Parathyroid adenoma (tissue), 2 donors: ENCODE data around the gene ECE1.
A peak's percentile ranks its signal among the peaks of the same experiment; 100 is the strongest.

Experiments used
- H2AFZ ChIP-seq: fragments of 300-600 bp; sonication (generic); one replicate; pipeline ENCODE4 v1.7.0; 2017; ENCODE audit warnings: antibody characterized with exemption, mild to moderate bottlenecking
- H3K27ac ChIP-seq: fragments of 300-600 bp; sonication (generic); one replicate; pipeline ENCODE4 v1.7.0; 2017
- H3K27me3 ChIP-seq: fragments of 300-600 bp; sonication (generic); one replicate; pipeline ENCODE4 v1.7.0; 2017; ENCODE audit warnings: low read length; ENCODE audit not compliant: control insufficient read depth, insufficient read depth
- H3K36me3 ChIP-seq: fragments of 300-600 bp; sonication (generic); one replicate; pipeline ENCODE4 v1.7.0; 2017; ENCODE audit warnings: low read length; ENCODE audit not compliant: control insufficient read depth, insufficient read depth
- H3K4me1 ChIP-seq: fragments of 300-600 bp; sonication (generic); one replicate; pipeline ENCODE4 v1.7.0; 2017; ENCODE audit warnings: control low read depth
- H3K4me2 ChIP-seq: fragments of 300-600 bp; sonication (generic); one replicate; pipeline ENCODE4 v1.7.0; 2017; ENCODE audit warnings: low read length
- H3K4me3 ChIP-seq: fragments of 300-600 bp; sonication (generic); one replicate; pipeline ENCODE4 v1.7.0; 2017; ENCODE audit warnings: low read depth, low read length
- H3K79me2 ChIP-seq: fragments of 300-600 bp; sonication (generic); one replicate; pipeline ENCODE4 v1.7.0; 2017; ENCODE audit warnings: control low read depth
- H3K9ac ChIP-seq: fragments of 300-600 bp; sonication (generic); one replicate; pipeline ENCODE4 v1.7.0; 2017; ENCODE audit warnings: mild to moderate bottlenecking
- H3K9me3 ChIP-seq: fragments of 300-600 bp; sonication (generic); one replicate; pipeline ENCODE4 v1.7.0; 2017; ENCODE audit warnings: low read length; ENCODE audit not compliant: control insufficient read depth
- TF ChIP-seq, protein P1 (sequence below): fragments of 300-600 bp; sonication (generic); IDR thresholded peaks from one replicate; pipeline ENCODE4 v1.7.0; 2017; ENCODE audit warnings: antibody characterized with exemption, mild to moderate bottlenecking
- donor health status: primary hyperparathyroidism.

The ECE1 gene

DNA sequence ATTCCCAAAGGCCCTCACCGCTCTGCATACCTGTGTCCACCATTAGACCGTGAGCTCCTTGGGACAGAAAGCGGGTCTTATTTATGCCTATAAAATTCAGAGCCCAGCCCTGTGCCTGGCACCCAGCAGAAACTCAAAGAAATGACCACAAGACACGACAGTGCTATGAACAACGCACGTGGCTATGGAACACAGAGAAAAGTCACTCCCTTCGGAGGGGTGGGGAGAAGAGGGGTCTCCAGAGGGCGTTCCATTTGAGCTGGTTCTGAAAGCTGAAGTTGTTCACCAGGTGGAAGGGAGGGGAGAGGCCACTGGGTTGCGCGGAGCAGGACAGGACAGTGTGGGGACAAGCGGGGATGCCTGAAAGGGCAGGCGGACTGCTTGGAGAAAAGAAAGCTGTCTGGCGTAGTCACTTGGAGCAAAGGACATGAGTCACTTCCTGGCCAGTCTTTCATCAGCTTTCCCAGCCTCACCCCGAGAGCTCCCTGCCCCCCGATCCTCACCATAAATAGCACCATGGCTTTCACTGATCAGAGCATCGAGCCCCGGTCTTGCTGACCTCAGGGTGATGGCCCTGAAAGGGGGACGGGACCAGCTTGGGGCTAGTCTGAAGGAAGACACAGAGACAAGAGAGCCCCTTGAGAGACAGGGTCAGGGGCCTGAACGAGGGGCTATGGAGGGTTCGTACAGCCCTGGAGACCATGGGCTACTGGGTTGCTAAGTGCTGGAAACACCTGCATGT, 28.5 kb downstream of the ECE1 start:
- Histone ChIP-seq H3K4me2 (no peak overlapping the region), H3K79me2 (no peaks in the 10 kb centered on the region), H3K9me3 (no peaks in the 10 kb centered on the region), H3K4me3 (no peak overlapping the region), H3K27me3 (no peaks in the 10 kb centered on the region), H3K4me1 (peaks cover 2% of the 10 kb centered on the region), H3K27ac (peak overlapping the region; percentile 82), H2AFZ (no peak overlapping the region), H3K36me3 (no peaks in the 10 kb centered on the region), H3K9ac (no peak overlapping the region)
- TF ChIP-seq, protein P1, sequence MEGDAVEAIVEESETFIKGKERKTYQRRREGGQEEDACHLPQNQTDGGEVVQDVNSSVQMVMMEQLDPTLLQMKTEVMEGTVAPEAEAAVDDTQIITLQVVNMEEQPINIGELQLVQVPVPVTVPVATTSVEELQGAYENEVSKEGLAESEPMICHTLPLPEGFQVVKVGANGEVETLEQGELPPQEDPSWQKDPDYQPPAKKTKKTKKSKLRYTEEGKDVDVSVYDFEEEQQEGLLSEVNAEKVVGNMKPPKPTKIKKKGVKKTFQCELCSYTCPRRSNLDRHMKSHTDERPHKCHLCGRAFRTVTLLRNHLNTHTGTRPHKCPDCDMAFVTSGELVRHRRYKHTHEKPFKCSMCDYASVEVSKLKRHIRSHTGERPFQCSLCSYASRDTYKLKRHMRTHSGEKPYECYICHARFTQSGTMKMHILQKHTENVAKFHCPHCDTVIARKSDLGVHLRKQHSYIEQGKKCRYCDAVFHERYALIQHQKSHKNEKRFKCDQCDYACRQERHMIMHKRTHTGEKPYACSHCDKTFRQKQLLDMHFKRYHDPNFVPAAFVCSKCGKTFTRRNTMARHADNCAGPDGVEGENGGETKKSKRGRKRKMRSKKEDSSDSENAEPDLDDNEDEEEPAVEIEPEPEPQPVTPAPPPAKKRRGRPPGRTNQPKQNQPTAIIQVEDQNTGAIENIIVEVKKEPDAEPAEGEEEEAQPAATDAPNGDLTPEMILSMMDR, result no peak

- no peaks in the 10 kb centered on the region for H3K79me2 ChIP-seq
- H3K9me3 ChIP-seq, result no peaks in the 10 kb centered on the region
- H2AFZ ChIP-seq, result no peak overlapping the region
- H3K36me3 ChIP-seq, result no peaks in the 10 kb centered on the region
- H3K4me2 ChIP-seq, result no peak overlapping the region
- H3K4me1 ChIP-seq, result peaks cover 2% of the 10 kb centered on the region
- no peaks in the 10 kb centered on the region for H3K27me3 ChIP-seq
- TF ChIP-seq, protein P1, result no peak
- H3K27ac ChIP-seq, result peak overlapping the region; percentile 82
- no peak overlapping the region for H3K4me3 ChIP-seq
- H3K9ac ChIP-seq, result no peak overlapping the region
Measured at GRCh38 chr1:21260405-21261125, 29.7 kb downstream of the ECE1 start.

DNA sequence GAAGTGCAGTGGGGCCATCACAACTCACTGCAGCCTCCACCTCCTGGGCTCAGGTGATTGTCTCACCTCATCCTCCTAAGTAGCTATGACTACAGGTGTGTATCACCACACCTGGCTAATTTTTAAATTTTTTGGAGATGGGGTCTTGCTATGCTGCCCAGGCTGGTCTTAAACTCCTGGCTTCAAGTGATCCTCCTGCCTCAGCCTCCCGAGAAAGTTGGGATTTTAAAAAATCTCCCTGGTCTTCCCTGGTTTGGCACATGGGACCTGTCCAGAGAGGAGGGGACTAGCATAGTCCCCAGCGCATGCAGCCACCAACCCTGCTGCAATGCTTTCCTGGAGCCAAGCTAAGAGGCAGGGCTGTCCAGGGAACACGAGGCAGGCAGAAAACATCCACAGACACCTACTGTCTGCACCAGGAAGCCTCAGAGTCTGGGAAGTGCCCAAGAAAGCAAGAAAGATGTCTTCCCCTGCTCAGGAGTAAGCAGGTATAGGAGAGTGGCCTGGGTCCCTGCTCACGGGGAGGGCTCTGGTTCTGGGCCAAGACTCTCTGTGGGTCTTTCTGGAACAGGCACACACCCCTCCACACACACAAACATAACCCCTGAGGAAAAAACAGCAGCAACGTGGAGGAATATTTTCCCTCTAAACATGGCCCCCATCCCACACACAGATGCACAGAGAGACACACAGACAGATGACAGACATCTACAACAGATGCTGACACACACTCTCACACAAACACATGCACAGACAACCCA, 30.8 kb downstream of the ECE1 start:
- H3K4me3 ChIP-seq, result no peak overlapping the region
- H2AFZ ChIP-seq, result no peak overlapping the region
- TF ChIP-seq, protein P1, result no peak
- H3K9ac ChIP-seq, result no peak overlapping the region
- no peaks in the 10 kb centered on the region for H3K36me3 ChIP-seq
- H3K79me2 ChIP-seq, result no peaks in the 10 kb centered on the region
- peaks cover 2% of the 10 kb centered on the region for H3K4me1 ChIP-seq
- H3K4me2 ChIP-seq, result no peak overlapping the region
- no peak overlapping the region for H3K27ac ChIP-seq
- no peaks in the 10 kb centered on the region for H3K9me3 ChIP-seq
- H3K27me3 ChIP-seq, result no peaks in the 10 kb centered on the region

- Histone ChIP-seq H3K4me2 (no peak overlapping the region), H3K4me1 (peaks cover 2% of the 10 kb centered on the region), H3K4me3 (no peak overlapping the region)
Measured at GRCh38 chr1:21258331-21259134, 31.7 kb downstream of the ECE1 start.

More at GRCh38 chr1:21258331-21259134, 31.7 kb downstream of the ECE1 start:
- H3K27me3 ChIP-seq, result no peaks in the 10 kb centered on the region
- no peaks in the 10 kb centered on the region for H3K9me3 ChIP-seq
- TF ChIP-seq, protein P1, result no peak
- H2AFZ ChIP-seq, result no peak overlapping the region
- no peaks in the 10 kb centered on the region for H3K79me2 ChIP-seq
- H3K9ac ChIP-seq, result no peak overlapping the region
- H3K27ac ChIP-seq, result no peak overlapping the region
- no peaks in the 10 kb centered on the region for H3K36me3 ChIP-seq
